Endodermal cell (in vitro differentiated cells): ENCODE data around the gene USP30. TPM values are rescaled to one million over a fixed set of nuclear protein-coding genes. Genes with fewer than 3 reads are reported as not detected.

Experiments
- DNase-seq: peaks from one replicate; pipeline ENCODE4 v3.0.0-alpha.2; 2017
- H3K27ac ChIP-seq: 2 replicates; pipeline ENCODE4 v1.5.1; 2013; ENCODE audit warnings: mild to moderate bottlenecking, low read depth, low read length, moderate library complexity
- H3K27me3 ChIP-seq: 2 replicates; pipeline ENCODE4 v1.6.1; 2013; ENCODE audit warnings: mild to moderate bottlenecking, low read length, moderate library complexity; ENCODE audit not compliant: insufficient read depth, control insufficient read depth, poor library complexity, severe bottlenecking
- H3K36me3 ChIP-seq: 2 replicates; pipeline ENCODE4 v1.7.0; 2013; ENCODE audit warnings: mild to moderate bottlenecking, low read length, moderate library complexity; ENCODE audit not compliant: control insufficient read depth, insufficient read depth
- H3K4me1 ChIP-seq: one replicate; pipeline ENCODE4 v1.7.0; 2013; ENCODE audit warnings: low read length; ENCODE audit not compliant: control insufficient read depth, insufficient read depth
- H3K4me3 ChIP-seq: 2 replicates; pipeline ENCODE4 v1.5.1; 2013; ENCODE audit warnings: mild to moderate bottlenecking, low read length, moderate library complexity
- H3K9ac ChIP-seq: 2 replicates; pipeline ENCODE4 v1.6.1; 2013; ENCODE audit warnings: mild to moderate bottlenecking, low read length, moderate library complexity; ENCODE audit not compliant: poor library complexity, severe bottlenecking; ENCODE audit errors: extremely low read depth
- H3K9me3 ChIP-seq: 2 replicates; pipeline ENCODE4 v1.6.1; 2013; ENCODE audit warnings: mild to moderate bottlenecking, low read length, moderate library complexity; ENCODE audit not compliant: control insufficient read depth
- H3K27ac Mint-ChIP-seq: 2 replicates; pipeline ENCODE4 v1.8.0; 2020; ENCODE audit warnings: mixed read lengths
- H3K27me3 Mint-ChIP-seq: 2 replicates; pipeline ENCODE4 v1.8.0; 2021; ENCODE audit warnings: mild to moderate bottlenecking, mixed read lengths; ENCODE audit not compliant: insufficient read depth
- H3K36me3 Mint-ChIP-seq: 2 replicates; pipeline ENCODE4 v1.8.0; 2020; ENCODE audit warnings: low read depth, mixed read lengths
- H3K4me1 Mint-ChIP-seq: 2 replicates; pipeline ENCODE4 v1.8.0; 2020; ENCODE audit warnings: mixed read lengths
- H3K4me3 Mint-ChIP-seq: 2 replicates; pipeline ENCODE4 v1.8.0; 2020; ENCODE audit warnings: mild to moderate bottlenecking, moderate library complexity, mixed read lengths
- H3K9me3 Mint-ChIP-seq: 2 replicates; pipeline ENCODE4 v1.8.0; 2020; ENCODE audit warnings: mild to moderate bottlenecking, mixed read lengths
- CTCF ChIP-seq: fragments of 200-600 bp; sonication (generic); conservative IDR thresholded peaks from 2 replicates; pipeline ENCODE4 v1.5.0; 2021; ENCODE audit warnings: antibody characterized with exemption, mild to moderate bottlenecking
- WGBS, 2 experiments: methylation state at CpG; one replicate each; pipeline versions ENCODE4 v1.1.5 to v1.1.7; 2013; ENCODE audit warnings: missing lambda C conversion rate in 2 of 2, mixed read lengths in 1 of 2; ENCODE audit not compliant: insufficient coverage in 1 of 2, insufficient read length in 1 of 2; 5-methylcytosine and 5-hydroxymethylcytosine counted together
- total RNA-seq, 2 donors: library from RNA; stranded (reverse); fragmentation: NEBNext Ultra II Directional in 1 of 2; extraction: Animal tissue kit (Norgen Biotek cat#: 25700) in 1 of 2; gene quantifications; 2 replicates in 1 of 2; 3 replicates in 1 of 2; pipeline ENCODE4 v1.2.1, GENCODE V29; 2021

USP30 gene
- total RNA-seq, 2 donors from 2014 or later = 6.3 to 10.8 TPM

GRCh38 chr12:109085590-109085989 is 33.2 kb downstream of the USP30 start:
- no peak for TF ChIP-seq CTCF
- H3K4me1 Mint-ChIP-seq = no peaks in the 10 kb centered on the region
- H3K9me3 ChIP-seq = no peaks in the 10 kb centered on the region
- H3K4me3 Mint-ChIP-seq = no peak overlapping the region
- no peak overlapping the region for H3K27ac Mint-ChIP-seq
- H3K27ac ChIP-seq = no peak overlapping the region
- H3K9ac ChIP-seq = no peak overlapping the region
- H3K4me1 ChIP-seq = no peaks in the 10 kb centered on the region
- no peak for DNase-seq
- WGBS, 2 experiments = 93 to 96% methylated on average over 10 to 11 of the region's 11 CpGs
- H3K9me3 Mint-ChIP-seq = no peaks in the 10 kb centered on the region
- no peaks in the 10 kb centered on the region for H3K27me3 Mint-ChIP-seq
- H3K4me3 ChIP-seq = no peak overlapping the region
- no peaks in the 10 kb centered on the region for H3K27me3 ChIP-seq
- H3K36me3 ChIP-seq = peaks cover 44% of the 10 kb centered on the region
- peaks cover 38% of the 10 kb centered on the region for H3K36me3 Mint-ChIP-seq

GRCh38 chr12:109087250-109087649 is 34.9 kb downstream of the USP30 start:
- Histone ChIP-seq H3K9ac (no peak overlapping the region), H3K27me3 (no peaks in the 10 kb centered on the region), H3K4me3 (no peak overlapping the region), H3K9me3 (no peaks in the 10 kb centered on the region), H3K4me1 (no peaks in the 10 kb centered on the region), H3K27ac (no peak overlapping the region), H3K36me3 (peaks cover 32% of the 10 kb centered on the region)
- 95 to 97% methylated on average over 5 of the region's 5 CpGs for WGBS, 2 experiments
- Mint-ChIP-seq H3K9me3 (peaks cover under 1% of the 10 kb centered on the region), H3K27ac (no peak overlapping the region), H3K27me3 (peaks cover under 1% of the 10 kb centered on the region), H3K36me3 (peaks cover 40% of the 10 kb centered on the region), H3K4me1 (no peaks in the 10 kb centered on the region), H3K4me3 (no peak overlapping the region)
- no peak for DNase-seq
- no peak for TF ChIP-seq CTCF

GRCh38 chr12:109088818-109089217 is 36.4 kb downstream of the USP30 start:
- Mint-ChIP-seq H3K4me1 (no peaks in the 10 kb centered on the region), H3K27me3 (peaks cover 13% of the 10 kb centered on the region), H3K27ac (no peak overlapping the region), H3K4me3 (no peak overlapping the region), H3K9me3 (peaks cover 5% of the 10 kb centered on the region), H3K36me3 (peaks cover 34% of the 10 kb centered on the region)
- DNase-seq = peak; percentile 38
- Histone ChIP-seq H3K36me3 (peaks cover 25% of the 10 kb centered on the region), H3K4me3 (no peak overlapping the region), H3K27me3 (no peaks in the 10 kb centered on the region), H3K4me1 (no peaks in the 10 kb centered on the region), H3K9me3 (no peaks in the 10 kb centered on the region), H3K27ac (no peak overlapping the region), H3K9ac (no peak overlapping the region)
- 86 to 90% methylated on average over 6 of the region's 6 CpGs for WGBS, 2 experiments
- TF ChIP-seq CTCF = no peak
